ENCODE data around the gene STRA8.
"Not testable (repeated sequence)": the region's sequence is repeated elsewhere in the genome, so short reads cannot be mapped to it uniquely, and the experiment has no call there.

STRA8 gene

DNA sequence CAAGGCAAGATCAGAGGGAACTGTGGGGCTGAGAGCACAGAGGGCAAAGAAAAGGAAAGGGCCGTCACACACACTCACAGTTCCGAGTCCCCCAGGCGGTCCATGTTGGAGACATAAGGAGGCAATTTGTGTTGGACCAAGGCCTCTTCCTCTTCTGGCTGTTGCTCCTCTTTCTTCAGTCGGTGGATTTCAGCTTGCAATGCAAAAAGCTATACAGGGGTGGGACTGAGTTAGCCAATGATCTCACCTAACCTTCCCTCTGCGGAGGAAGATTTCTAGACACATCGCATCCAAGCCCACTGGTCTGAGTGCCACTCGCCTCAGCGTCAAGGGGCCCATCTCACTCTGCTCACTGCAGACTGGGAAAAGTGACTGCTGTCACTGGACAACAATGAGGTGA is 27.8 kb upstream of the STRA8 start:
- no peak for DNase-seq

DNA sequence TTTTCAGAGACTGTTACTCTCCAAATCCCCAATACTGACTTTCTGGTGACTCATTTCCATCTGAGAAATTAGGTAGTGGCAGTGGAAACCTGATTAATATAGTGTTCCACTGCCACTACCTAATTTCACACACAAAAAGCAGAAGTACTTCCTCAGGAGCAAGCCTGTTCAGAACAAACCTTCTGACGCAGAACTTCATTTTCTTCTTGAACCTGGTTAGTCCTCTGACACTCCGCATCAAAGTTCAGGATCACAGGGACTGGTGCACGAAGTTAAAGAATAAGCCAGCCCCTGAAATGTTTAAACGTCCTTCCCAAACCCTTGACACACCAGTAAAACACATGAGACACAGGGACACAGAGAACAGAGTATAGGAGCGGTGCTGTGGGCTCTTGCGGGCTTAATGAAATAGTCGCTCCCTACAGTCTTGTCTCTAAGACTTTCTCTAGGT is 26.7 kb upstream of the STRA8 start:
- no peak for DNase-seq

DNA sequence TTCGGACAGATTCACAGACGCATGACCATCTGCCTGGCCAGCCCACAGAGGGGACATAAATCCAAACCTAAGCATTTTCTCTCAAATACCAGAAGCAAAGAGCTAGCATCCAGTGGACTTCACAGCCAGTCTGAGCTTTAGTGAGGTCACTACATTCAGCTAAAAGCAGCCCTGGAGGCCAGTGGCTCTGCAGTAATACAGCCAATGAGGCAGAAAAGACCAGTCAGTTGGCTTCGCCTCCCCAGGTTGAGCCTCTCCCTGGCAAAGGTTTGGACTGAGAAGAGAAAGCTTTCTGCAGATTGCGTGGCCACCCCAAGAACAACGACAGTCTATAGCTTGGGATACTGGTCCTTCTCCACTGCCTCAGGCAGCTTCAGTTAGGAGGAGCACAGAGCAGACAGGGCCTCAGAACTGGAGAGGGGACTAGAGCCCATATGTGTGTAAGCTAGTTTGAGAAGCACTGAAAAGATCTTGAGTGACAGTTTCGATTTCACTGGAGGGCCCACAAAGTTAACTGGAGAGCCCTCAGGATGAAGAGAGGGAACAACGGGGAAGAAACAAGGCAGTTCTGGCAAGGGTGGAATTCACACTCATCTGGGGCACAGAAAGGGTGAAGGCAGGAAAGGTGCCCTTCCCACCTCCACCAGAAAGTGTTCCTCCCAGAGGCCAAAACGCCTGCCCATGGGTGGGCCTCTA is 26.1 kb upstream of the STRA8 start:
- no peak for DNase-seq

DNA sequence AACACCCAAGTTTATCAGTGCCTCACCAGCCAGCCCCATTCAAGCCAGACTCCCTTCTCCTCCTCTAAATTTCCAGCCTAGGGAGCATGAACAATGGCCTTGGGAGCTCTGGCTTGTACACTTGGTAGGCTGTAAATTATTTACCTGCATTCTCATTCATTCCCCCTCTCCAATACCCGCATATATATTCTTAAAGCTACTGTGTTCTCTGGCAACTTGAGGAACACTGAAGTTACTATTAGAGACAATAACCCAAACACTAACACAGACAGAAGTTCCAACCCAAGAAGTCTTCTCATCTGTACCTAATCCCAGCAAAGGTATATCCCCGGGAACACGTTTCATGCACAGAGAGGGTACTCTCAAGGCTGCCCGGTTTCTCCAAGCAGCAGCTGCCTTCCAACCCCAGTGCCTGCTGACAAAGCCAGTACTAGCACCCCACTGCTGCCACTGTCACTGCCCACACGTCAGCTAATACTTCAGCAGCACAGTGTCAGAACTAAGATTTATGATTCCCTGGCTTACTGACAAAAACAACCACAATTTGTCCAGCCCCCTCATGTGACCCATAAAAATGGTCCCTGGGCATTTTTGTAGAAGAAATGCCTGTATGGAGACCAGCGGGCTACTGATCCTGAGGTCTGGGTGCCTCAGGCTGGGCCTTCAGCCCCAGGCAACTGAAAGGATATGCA is 25.4 kb upstream of the STRA8 start:
- DNase-seq: no peak

DNA sequence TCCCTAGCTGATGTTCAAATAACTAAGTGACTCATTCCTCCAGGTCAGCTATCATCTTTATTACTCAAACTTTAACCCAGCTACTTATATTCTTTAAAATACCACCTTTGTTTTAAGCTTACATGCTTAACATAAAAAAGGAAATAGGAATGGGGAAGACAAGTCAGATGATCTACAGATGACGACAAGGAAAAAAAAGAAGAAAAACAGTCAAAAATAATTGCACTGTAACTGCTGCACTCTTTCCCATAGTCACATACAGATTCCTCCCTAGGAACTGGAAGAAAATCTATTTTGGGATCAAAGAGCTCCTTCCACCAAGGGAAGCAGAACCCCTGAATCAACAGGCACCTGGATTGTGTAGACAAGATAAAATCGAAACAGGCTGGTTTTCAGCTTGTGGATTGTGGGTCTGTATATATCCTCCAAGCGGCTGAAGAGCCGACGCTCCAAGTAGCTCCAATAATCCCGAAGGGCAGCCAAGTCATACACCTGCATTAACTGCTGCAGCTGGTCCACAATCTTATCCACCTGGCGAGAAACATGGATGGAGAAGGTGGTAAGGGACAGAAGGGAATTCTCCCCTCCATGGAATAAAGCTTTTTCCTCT is 24.3 kb upstream of the STRA8 start:
- no peak for DNase-seq

DNA sequence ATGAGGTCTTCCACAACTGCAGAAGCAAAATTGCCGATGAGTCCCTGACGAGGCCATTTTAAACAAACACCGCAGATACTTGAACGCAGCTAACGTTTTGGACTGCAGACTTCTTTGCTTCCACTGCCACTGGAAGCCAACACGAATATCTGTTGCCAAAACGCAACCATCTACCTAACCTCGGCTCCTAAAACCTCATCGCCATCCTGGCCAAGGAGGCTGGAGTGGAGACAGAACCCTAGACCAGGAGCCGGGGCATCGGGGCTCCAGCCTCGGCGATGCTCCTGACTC is 22.8 kb upstream of the STRA8 start:
- DNase-seq: no peak

DNA sequence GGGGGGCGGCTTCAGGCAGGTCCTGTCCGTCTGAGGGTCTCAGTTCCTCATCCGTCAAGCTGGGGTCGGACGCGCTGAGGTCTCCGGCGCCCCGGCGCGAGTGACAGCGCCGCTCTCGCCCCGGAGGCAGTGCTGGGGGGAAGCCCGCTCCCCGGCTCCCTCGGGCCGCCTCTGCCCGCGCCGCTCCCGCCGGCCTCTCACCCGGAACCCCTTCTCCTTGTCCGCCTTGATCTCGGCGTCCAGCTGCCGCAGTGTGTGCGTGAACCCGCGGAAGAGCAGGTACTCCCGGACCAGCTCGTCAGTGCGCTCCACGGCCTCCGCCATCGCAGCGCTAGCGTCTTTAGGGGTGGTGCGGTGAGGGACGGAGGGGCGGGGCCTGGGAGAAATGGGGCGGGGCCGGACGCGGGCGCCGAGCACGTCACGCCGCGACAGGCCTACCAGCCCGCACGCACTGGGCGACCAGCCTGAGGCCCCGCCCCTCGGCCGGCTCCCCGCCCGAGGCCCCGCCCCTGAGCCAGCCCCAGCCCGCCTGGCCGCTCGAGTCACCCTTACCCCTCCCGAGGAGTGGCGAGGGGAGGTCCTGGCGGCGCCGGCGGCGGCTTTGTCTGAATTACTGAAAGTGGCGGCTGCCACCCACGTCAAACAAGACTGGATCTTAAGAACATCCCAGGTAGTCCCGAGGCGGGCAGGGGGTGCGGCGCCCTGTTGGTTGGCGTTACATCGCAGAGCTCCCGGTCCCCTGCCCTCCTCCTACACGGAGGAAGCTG is 22.3 kb upstream of the STRA8 start, which contains the start of gene WDR91:
WDR91 (minus strand) TSS at position 348 of the 767 bp plus-strand sequence; CDS start at position 324, 24 bp downstream.
- DNase-seq: peak; percentile 97

DNA sequence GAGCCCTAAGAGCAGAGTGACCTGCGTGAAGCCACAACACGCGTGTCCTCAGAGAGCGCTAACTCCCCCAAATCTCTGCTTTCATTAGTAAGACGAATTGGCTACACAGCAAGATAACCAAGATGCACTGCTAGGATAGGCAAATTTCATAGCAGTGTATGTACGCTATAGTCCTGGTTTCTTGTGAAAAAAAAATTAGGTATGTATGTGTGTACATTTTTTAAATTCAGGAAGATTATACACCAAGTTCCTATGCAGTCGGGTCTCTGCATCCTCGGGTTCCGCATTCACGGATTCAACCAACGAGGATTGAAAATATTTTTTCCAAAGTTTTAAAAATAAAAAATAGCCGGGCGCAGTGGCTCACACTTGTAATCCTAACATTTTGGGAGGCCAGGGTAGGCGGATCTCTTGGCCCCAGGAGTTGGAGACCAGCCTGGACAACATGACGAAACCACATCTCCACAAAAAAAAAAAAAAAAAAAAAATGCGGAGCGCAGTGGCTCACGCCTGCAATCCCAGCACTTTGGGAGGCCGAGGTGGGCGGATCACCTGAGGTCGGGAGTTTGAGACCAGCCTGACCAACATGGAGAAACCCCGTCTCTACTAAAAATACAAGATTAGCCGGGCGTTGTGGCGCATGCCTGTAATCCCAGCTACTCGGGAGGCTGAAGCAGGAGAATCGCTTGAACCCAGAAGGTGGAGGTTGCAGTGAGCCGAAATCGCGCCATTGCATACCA is 21.5 kb upstream of the STRA8 start:
- not testable (repeated sequence) for DNase-seq

DNA sequence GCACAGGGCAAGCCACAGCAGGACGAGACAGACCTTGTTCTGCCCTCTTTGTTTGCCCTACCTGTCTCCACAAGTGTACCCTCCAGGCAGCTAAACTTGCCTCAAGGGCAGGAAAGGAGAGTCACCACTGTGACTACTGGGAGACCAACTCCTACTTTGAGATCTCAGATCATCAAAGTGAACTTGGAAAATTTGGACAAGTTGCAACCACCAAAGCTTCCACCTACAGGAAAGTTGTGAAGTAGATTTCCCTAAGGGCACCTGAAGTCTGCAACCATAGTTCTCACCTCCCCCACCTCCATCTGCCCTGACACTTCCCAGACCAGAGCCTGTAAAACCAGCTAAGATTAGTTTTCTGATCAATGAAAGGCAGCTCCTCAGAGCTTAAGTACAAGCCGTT is 19.8 kb upstream of the STRA8 start:
- no peak for DNase-seq

DNA sequence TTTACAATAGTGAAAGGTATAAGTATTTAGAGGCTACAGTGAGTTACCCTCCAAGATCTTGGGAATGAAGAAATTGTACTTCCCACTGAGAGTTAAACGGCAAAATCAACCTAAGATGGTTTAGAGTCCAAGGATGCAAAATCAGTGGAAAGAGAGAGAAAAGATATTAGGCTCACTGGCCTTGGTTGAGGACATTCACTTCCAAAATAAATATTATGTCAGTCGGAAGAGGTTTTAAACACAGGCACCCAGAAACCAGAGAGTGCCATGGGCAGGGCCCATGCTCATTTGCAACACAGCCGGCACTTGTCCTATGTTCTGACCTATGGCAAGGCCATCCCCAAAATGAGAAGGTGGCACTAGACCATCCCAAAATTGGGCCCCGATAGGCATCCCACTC is 18.5 kb upstream of the STRA8 start:
- DNase-seq: no peak

DNA sequence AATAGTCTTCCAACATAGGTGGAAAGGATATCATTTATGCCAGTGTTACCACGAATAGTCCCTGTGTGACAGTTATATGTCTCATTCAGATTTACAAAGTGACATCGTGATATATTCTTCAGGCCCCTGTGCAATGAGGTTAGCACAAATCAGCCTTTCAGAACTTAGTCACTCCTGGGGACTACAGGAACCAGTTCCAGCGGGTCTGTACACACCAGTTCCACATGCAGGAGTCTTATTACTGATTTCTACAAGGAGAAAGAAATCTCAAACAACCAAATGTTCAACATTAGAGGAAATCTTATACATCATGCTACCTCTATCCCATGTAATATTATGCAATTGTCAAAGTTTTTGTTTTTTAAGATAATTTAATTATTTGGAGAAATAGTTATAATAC is 17.9 kb upstream of the STRA8 start:
- no peak for DNase-seq

DNA sequence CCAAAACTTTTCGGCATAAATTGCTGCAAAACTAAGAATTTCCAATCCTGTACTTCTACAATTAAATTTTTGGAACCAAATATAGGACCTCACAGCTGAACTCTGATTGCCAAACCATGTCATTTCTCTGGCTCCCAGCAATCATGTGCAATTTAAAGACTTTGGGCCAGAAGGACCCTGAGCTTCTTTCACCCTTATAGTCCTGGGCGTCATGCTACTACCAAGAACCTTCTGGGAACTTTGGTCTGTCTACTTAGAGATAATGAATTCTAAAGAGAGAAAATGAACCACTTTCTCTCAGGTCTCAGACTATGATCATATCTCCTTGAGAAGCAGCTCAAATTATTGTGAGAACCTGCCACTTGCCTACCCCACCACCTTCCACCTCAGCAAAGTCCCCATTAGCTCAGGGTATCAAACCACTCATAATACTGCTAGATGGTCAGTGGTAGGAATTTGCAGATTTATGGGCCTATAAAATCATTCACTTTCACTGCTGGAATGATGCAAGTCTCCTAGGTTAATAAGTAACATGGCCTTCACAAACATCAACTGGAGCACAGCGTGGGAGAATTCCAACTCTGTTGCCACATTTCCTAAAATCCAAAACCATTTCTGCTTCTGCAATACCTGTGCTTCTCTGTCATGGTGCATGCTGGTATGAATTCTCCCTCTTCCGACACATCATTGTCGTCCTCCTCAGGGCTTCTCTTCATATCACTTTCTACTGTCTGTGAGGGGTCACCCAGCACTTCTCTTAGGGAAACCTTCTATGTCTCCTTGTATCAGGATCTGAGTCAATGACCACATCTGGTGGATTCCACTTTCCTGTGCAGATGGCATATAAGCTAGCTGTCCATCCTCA is 15.8 kb upstream of the STRA8 start:
- DNase-seq: no peak

DNA sequence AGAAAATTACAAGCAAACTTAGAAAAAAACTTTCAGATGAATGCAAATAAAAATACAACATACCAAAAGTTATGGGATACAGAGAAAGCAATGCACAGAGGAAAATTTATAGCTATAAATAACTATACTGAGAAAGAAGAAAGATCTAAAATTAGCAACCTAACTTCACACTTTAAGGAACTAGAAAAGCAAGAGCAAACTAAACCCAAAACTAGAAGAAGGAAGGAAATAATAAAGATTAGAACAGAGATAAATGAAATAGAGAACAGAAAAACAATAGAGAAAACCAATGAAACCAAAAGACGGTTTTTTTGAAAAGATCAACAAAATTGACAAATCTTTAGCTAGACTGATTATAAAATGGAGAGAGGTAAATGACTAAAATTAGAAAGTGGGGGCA is 9.6 kb upstream of the STRA8 start:
- no peak for DNase-seq

DNA sequence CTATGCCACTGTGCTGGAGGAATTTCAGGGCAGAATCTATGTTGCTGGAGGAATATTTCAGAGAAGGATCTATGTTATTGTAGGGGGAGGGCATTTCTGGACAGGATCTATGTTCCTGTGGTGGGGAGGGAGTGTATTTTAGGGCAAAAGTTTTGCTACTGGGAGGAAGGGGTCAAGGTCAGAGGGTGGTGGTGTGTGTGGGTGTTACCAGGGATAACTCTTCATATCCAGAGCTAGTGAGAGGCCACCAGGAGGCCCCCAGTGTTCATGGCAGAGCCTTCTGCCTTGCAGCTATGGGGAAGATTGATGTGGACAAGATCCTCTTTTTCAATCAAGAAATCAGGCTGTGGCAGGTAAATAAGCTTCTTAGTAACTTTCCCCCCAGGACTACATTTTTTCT is 2.0 kb upstream of the STRA8 start:
- DNase-seq: no peak

DNA sequence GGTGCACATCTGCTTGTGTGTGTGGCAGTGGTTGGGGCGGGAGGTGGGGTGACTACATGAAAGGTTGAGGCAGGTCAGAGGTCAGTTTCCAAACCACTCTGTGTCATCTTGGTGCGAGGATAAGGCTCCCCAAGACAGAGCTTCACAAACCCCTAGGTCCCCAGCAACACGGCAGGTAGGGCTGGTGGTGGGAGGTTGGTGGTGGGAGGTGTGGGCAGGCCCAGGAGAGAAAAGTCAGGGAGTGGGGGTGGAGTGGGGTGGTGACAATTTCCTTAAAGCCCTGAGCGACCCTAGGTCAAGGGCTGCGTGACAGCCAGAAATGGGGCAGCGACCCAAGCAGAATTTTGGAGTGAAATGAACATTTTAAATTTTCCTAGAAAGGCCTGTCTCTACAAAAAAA is 1.6 kb upstream of the STRA8 start:
- DNase-seq: no peak

DNA sequence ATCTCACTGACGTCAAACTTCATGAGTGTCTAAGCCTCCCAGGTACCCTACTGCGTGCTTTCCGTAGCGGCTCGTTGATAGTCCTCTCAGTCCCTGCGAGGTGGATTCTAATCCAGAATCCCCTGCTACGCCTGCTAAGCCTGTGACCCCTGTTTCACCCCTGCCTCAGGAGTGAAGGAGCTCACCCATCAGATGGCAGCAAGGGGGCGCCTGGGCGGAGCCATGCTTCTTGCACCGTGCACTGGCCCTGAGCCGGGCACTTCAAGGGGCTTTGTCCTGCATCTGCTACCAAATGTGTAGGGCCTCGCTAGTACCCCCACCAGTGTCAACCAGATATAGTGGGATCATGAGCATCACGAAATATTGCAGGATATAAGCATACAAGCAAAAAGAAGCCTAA is 918 bp upstream of the STRA8 start:
- no peak for DNase-seq

DNA sequence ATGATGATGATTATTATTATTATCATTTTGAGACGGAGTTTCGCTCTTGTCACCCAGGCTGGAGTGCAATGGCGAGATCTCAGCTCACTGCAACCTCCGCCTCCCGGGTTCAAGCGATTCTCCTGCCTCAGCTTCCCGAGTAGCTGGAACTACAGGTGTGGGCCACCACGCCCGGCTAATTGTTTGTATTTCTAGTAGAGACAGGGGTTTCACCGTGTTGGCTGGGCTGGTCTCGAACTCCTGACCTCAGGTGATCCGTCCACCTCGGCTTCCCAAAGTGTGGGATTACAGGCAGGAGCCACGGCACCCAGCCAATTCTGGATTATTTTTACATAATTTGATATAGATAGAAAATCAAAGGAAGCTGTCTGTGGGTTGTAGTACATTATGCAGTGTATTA is 457 bp downstream of the STRA8 start:
- DNase-seq: not testable (repeated sequence)

DNA sequence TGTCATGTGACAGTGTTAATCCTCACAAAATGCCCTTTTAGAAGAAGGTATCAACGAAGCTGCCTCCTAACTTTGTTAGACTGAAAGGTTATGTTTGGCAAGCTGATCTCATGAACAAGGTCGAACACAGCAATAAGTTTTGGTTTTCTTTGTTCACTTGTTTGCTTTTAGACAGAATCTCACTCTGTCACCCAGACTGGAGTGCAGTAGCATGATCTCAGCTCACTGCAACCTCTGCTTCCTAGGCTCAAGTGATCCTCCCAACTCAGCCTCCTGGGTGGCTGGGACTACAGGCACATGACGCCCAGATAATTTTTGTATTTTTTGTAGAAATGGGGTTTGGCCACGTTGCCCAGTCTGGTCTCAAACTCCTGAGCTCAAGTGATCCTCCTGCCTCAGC is 1.1 kb downstream of the STRA8 start:
- DNase-seq: no peak

DNA sequence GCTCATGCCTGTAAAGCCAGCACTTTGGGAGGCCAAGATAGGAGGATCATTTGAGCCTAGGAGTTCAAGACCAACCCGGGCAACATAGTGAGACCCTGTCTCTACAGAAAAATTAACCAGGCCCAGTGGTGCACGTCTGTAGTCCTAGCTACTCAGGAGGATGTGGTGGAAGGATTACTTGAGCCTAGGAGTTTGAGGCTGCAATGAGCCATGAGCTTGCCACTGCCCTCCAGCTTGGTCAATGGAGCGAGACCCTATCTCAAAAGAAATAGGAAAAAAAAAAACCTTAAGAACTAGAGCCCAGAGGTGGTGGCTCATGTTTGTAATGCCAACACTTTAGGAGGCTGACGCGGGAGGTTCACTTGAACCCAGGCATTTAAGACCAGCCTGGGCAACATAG is 2.2 kb downstream of the STRA8 start:
- DNase-seq: no peak

DNA sequence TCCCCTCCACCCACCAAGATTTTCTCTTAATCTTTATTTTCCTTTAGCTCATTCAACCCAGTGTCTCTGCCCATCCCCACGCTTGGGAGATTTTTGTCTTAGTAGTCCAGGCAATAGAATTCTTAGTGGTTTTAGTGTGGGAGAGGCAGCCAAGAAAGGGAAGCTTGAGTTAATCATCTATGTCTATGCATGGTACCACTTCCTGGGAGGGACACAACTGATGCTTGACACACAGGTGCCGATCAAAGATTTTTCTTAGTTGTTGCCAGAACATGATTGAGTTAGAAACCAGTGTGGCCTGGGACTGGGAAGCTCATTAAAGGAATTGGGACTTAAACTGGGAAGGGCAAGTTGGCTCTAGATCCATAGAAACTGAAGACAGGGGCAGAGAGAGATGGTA is 3.1 kb downstream of the STRA8 start:
- no peak for DNase-seq

DNA sequence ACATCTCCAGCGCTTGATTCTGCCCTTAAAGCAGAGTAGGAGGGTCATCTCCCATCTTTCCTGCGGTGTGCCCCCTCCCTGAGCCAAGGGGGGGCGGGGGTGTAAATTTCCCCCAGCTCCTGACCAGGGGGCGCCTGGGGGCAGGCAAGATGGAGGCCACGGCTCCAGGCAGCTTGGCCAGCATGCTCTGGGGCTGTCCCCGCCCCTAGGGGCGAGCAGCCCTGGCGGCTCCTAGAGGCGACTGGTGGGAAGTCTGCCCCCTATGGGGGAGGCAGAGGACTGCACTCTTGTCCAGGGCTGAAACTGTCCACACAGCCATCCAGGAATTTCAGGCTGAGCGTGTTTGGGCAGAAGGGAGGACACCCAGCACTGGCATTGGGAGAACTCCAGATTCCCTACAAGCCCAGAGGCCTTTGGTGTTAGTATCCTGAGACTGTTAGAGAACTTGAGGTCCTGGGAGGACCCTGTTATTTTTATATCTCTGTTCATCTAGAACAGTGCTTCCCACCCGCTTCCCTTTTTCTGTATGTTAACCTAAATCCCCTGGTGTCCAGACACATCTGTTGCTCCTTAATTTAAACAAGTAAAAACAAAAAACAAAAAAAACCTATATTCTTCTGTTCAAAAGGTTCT is 4.6 kb downstream of the STRA8 start:
- no peak for DNase-seq

DNA sequence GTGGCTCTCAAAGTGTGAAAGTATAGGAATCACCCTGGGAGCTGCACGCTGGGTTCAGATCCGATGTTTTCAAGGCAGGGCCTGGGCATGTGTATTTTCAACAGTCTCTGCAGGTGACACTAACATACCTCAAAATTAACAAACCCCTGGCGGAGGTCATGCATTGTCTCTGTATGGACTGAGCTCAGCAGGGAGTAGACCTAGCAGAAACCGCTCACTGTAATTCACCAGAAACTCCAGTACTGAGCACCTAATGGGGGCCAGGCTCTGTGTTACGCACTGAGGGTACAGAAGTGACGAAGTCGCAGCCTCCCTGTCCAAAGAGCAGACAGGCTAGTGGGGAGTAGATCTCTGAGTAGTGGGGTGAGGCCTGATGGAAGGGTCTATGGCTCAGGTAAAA is 5.6 kb downstream of the STRA8 start:
- DNase-seq: no peak
